ENCODE results near the gene UCP3.

Gene UCP3

DNA sequence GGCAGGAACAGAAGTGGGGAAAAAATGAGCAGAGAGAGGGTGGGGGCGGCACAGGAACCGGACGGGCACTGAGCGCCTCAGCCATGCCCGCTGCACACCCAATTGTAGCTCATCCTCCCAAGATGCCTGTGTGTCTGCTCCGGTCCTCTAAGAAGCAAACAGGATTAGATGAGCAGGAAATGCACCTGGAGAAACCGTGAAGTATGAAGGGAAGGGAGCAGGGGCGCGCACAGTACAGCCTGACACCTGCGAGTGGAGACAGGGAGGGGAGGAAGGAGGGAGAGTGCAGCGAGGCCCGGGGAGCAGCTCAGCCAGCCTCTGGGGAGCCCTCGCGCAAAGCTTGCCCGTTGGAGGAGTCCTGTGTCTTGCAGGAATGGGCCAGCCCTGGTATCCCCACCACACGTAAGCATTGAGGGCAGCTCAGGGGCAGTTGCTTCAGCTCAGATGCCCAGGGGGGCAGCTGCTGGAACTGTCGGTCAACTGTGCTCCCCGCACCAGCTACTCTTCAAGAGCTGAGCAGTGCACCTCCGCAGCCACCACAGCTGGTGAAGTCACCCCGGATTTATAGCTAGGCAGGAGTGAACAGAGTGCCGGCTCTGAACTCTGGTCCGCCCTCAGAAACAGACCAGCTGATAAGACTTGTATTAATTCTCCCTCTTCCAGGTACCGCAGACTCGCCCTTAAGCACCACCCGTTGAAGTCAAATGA lies 51.1 kb downstream of the UCP3 start:
- DNase-seq (ENCODE audit: extremely low read depth in 1 of 2, low read depth in 1 of 2): no peak

- no peak for DNase-seq (ENCODE audit: extremely low read depth in 1 of 2, low read depth in 1 of 2)
Measured at GRCh38 chr11:73956876-73957653, 51.8 kb downstream of the UCP3 start.

DNA sequence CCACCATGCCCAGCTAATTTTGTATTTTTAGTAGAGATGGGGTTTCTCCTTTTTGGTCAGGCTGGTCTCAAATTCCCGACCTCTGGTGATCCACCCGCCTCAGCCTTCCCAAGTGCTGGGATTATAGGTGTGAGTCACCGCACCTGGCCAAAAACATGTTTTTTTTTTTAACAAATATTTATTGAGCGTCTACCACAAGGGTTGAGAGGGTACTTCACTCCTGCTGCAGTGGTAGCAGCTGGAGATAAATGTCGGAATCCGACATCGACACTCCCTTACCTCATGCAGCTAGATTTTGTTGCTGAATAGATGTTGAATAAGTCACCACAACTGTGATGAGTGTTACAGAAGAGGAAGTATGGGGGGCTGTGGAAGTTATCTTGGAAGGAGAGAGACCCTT lies 57.1 kb downstream of the UCP3 start:
- no peak for DNase-seq (ENCODE audit: extremely low read depth in 1 of 2, low read depth in 1 of 2)

DNA sequence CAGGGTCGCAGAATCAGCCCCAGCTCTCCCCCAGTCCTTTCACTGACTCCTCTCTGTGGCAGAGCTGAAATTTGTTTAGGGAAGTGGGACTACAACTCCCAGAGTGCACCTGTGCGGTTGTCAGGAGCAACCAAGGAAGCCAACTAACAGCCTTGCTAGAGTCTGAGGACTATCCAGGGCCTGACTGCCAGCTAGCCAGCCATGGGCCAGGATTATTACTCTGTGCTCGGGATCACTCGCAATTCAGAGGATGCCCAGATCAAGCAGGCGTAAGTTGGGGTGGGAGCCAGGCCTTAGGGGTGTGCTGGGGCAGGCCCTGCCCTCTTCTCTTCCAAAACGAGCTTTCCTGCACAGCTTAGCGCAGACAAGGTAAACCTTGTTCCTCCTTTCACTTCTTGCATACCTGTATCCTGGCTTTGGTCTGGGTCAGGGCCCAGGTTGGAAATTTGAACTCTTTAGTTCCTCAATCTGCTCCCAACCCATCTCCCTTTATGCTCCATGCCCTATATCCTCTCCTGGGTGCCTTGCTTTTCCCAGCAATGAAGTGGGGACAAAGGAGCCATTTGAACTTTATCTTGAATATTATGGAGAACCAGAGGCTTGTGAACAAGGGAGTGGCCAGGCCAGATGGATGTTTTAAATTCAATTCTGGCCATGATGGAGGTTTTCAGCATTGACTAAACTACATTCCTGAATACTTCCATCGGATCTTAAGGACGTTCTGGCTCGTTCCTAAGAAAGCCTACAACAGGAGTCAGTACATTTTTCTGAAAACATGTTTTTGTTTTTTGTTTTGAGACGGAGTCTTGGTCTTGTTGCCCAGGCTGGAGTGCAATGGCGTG lies 57.8 kb downstream of the UCP3 start, which contains the start of gene DNAJB13:
DNAJB13 (plus strand) TSS at position 158 of the 842 bp plus-strand sequence; CDS start at position 202, 44 bp downstream.
- DNase-seq (ENCODE audit: extremely low read depth in 1 of 2, low read depth in 1 of 2): no peak

All from activated CD8-positive, alpha-beta memory T cell treated with anti-CD3 and anti-CD28 coated beads for 1 hour (primary cell).